NCI-H69 (cell line): Measurements from ENCODE around the gene CCDC40.
A peak's percentile ranks its signal among the peaks of the same experiment; 100 is the strongest.
"Not testable (repeated sequence)": the region's sequence is repeated elsewhere in the genome, so short reads cannot be mapped to it uniquely, and the experiment has no call there.

ENCODE experiments used
- DNase-seq: peaks from one replicate; lab custom pipeline; 2025; lab: John Stamatoyannopoulos, UW

CCDC40 gene

DNA sequence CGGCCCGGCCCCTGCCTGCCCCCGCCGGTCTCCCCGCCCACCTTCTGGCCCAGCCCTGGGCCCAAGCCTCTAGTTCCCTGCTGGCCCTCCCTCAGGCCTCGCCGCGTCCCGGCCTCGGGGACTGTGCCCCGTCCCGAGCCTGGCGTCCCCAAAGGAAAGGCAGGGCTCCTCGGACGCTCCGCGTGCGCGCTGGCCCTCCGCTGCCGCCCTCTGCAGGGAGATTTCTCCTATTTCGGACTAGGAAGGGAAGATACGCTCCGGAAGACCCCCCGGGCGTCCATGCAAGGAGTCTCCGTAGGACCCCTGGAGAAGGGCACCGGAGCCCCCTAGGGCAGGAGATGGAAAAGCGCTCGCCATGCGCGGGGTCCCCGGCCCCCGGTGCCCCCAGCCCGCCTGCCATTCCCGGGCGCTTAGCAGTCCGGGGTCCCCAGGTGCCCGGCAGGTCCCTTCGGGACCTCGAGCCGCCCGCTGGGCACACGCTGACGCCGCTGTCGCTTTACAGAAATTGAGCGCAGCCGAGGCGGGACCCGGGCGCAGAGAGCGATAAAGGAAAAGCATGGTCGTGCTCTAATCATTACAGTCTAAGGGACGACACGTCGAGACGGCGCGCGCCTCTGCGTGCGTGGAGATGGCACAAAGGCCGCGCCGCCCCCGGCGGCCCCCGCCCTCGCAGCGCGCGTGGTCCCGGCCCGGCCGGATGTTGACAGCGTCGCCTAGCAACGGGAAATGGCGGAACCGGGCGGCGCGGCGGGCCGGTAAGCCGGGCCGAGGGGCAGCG lies at the start of gene CCDC40:
TSS of gene CCDC40 (plus strand) at position 706 of the 778 bp plus-strand sequence. CDS start at position 727, 21 bp downstream.
- DNase-seq, result peak; percentile 90

DNA sequence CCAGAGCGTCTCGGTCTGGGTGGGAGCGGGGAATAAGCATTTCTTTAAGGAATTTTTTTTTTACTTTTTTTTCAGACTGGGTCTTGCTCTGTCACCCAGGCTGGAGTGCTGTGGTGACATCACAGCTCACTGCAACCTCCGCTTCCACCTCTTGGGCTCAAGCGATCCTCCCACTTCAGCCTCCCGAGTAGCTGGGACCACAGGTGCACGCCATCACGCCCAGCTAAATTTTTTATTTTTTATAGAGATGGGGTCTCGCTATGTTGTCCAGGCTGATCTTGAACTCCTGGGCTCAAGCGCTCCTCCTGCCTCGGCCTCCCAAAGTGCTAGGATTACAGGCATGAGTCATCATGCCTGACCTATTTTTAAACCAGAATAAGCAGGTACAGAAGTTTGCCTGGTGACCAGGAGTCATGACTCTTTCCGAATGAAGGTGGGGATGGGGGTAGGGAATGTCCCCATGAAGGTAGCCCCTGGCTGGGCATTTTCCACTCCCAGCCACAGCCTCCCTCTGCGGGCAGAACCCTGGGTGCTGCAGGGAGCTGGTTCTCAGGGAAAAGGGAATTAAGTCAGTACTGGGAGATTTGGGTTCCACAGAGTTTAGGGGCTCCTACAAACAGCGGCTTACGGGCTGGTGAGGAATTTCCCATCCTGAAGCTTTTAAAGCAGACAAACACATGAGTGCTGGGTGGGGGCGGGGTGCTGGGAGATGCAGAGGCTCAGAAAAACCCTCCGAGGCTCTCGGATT lies 49.1 kb upstream of the CCDC40 start:
- DNase-seq, result no peak

DNA sequence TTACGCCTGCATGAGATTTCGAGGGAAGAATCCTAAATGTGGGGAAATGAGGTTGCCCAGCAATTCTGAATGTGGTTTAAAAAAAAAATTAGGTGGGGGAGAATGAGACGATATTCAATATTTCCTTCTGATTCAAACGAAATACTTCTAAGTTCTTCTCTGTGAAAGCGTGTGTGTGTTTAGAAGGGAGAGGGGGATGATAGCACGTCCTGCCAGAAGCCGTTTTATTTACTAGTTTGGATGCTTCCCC lies 48.6 kb upstream of the CCDC40 start:
- no peak for DNase-seq

GRCh38 chr17:79988185-79988971 lies 48.1 kb upstream of the CCDC40 start:
- DNase-seq, result peak; percentile 92

GRCh38 chr17:79989106-79989835 lies 47.2 kb upstream of the CCDC40 start:
- no peak for DNase-seq

GRCh38 chr17:79990051-79990592 lies 46.3 kb upstream of the CCDC40 start:
- no peak for DNase-seq

- no peak for DNase-seq
These were observed 45.7 kb upstream of the CCDC40 start for GRCh38 chr17:79990704-79991103.

DNA sequence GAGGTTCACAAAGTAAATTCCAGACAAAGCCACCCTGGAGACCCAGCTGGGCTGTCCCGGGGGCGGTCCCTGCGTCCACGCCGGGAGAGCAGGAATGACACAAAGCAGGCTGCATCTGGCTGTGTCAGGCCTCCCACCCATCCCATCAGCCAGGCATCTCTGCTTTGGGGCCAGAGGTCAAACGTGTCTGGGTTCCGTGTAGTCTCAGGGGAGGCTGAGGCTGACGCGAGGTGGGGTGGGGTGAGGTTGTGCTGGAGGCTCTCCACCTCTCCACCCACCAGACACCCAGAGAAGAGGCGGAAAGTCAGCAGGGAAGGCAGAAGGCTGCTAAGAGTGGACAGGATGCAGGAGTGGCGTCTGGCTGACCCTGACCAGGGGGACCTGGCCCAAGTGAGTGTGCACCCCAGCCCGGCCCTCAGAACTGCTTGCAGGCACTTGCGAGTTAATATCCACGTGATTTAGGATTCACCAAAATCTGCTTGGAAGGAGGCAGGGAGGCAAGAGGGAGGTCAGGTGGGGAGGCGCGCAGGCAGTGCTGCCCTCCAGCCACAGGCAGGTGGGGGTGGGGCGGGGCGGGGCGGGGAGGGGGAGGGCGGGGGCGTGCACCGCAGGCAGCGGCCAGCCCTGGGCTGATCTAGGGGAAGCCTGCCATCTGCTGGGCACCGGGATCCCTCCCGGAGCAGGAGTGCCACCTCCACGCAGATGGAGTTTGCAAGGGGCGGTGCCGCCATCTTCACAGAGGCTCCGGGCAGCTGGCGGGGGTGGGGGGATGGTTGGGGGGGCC lies 45.1 kb upstream of the CCDC40 start:
- peak; percentile 95 for DNase-seq

GRCh38 chr17:79991924-79992648 lies 44.4 kb upstream of the CCDC40 start:
- peak; percentile 90 for DNase-seq

DNA sequence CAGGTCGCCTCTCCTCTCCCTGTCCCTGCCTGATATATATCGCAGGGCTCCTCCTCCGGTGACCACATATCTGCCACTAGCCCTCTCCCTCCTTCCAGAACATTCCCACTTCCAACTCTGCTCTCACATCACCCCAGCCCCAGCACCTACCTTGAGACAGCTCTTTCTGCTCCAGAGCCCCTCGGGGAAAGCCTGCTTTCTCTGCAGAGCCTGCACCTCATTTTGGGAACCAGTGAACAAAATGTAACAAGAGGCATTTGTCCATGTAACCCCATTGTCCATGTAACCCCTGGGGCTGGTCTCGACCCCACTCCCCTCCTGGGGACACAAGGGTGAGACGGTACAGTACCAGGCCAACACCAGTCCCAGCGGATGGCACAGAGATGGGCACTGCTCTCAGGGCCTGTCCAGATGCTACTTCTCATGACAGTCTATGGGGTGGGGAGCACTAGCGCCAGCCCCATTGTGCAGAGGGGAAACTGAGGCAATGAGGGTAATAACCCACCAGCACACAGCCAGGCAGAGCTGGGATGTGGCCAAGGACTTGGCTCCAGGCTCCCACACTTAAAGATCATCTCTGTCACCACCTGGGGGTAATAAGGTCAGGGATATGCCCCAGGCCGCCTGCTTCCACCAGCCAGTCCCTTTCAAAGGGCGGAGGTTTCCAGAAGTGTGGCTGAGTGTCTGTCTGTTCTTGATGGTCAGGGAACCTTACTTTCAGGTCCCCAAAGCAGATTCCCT lies 43.6 kb upstream of the CCDC40 start:
- DNase-seq, result peak; percentile 76

GRCh38 chr17:79993390-79994227 lies 42.8 kb upstream of the CCDC40 start:
- peak; percentile 92 for DNase-seq

- DNase-seq, result not testable (repeated sequence)
These were observed 42.2 kb upstream of the CCDC40 start for GRCh38 chr17:79994228-79994569.

DNA sequence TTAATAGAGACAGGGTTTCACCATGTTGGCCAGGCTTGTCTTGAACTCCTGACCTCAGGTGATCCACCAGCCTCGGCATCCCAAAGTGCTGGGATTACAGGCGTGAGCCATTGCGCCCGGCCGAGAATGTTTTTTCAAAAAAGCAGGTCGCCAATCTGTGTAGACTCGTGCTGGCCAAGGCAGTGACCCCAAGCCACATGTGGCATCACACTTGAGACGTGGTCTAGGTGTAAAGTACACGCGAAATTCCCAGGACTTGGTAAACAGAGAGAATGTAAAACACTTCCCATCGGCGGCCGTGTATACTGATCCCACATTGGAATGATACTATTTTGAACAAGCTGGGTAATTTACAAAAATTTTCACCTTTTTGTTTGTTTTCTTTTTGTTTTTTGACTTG lies 41.8 kb upstream of the CCDC40 start:
- no peak for DNase-seq

GRCh38 chr17:79995696-79996095 lies 40.7 kb upstream of the CCDC40 start:
- no peak for DNase-seq

DNA sequence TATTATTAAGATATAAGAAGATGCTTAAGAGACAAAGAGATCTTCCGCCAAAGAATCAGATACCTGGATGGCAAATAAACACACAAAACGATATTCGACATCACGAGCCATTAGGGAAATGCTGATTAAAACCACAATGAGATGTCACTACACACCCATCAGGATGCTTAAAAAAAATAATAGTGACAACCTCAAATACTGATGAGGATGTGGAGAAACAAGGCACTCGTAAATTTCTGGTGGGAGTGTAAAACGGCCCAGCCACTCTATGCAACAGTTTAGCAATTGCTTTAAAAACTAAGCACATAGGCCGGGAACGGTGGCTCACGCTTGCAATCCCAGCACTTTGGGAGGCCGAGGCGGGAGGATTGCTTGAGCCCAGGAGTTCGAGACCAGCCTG lies 40.2 kb upstream of the CCDC40 start:
- DNase-seq, result no peak

DNA sequence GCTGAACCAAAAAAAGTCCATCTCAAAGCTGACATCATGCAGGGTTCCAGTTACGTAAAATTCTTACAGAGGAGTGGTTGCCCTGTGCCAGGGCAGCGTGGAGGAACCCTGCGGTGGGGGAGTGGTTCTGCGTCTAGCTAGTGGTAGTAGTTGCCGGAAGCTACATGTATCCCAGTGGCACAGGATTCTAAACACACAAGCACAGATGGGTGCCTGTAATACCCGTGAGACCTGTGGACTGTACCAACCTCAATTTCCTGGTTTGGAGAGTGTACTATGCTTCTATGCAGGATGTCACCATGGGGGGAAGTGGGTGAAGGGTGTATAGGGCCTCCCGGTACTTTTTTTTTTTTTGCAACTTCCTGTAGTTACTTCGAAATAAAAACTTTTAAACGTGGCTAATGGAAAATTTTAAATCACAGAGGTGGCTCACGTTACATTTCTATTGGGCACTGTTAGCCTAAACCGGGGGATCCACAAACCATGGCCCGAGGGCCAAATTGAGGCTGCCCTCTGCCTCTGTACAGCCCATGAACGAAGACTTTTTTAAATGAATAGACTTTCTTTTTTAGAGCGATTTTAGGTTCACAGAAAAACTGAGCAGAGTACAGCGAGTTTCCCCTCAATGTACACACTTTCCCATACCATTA lies 39.3 kb upstream of the CCDC40 start:
- DNase-seq, result peak; percentile 91

GRCh38 chr17:80000136-80000535 lies 36.3 kb upstream of the CCDC40 start:
- no peak for DNase-seq
